ENCODE data around the gene SLC2A9. TPM values are rescaled to one million over a fixed set of nuclear protein-coding genes. Genes with fewer than 3 reads are reported as not detected.

Gene SLC2A9
- total and polyA plus RNA-seq, 2 of the 4 experiments (the other 2 are of a cell fraction): 0.72 to 2.1 TPM

- Histone ChIP-seq H3K27me3 (ENCODE audit: control insufficient read depth, insufficient read depth, low read length) (no peaks in the 10 kb centered on the region), H2AK9ac (replicated peaks; ENCODE audit: low read depth, low read length, poor library complexity) (no peak overlapping the region), H3K4me1 (ENCODE audit: control insufficient read depth, insufficient read depth, low read length) (peaks cover 28% of the 10 kb centered on the region), H2AFZ (replicated peaks; ENCODE audit: low read length, poor library complexity) (no peak overlapping the region), H3K9ac (ENCODE audit: low read depth, low read length) (no peak overlapping the region), H3K36me3 (ENCODE audit: control insufficient read depth, insufficient read depth, low read length) (no peaks in the 10 kb centered on the region), H3K27ac (ENCODE audit: insufficient read depth, low read length) (no peak overlapping the region), H2BK120ac (ENCODE audit: low read depth, low read length) (no peak overlapping the region), H3K4me3 (ENCODE audit: insufficient read depth, low read depth, low read length) (no peak overlapping the region), H3K23ac (ENCODE audit: low read depth, low read length) (no peak overlapping the region), H2BK5ac (ENCODE audit: low read depth, low read length, poor library complexity, severe bottlenecking) (no peak overlapping the region), H3K9me3 (ENCODE audit: control insufficient read depth, insufficient read depth, low read length) (no peaks in the 10 kb centered on the region), H3K18ac (ENCODE audit: low read depth, low read length) (no peak overlapping the region), H4K91ac (ENCODE audit: insufficient read depth, low read depth, low read length) (no peak overlapping the region), H3K14ac (replicated peaks; ENCODE audit: low read depth, low read length) (no peak overlapping the region), H2BK20ac (ENCODE audit: low read depth, low read length) (no peak overlapping the region), H3K4me2 (ENCODE audit: low read depth, low read length) (no peak overlapping the region), H4K8ac (ENCODE audit: low read depth in 2 of 2, low read length in 2 of 2) (no peak overlapping the region), H3K9me1 (ENCODE audit: insufficient read depth, low read length) (peaks cover 7% of the 10 kb centered on the region), H3K4ac (ENCODE audit: low read depth, low read length) (no peak overlapping the region), H4K5ac (ENCODE audit: low read depth, low read length) (no peak overlapping the region), H2BK15ac (ENCODE audit: low read depth, low read length) (no peak overlapping the region), H4K20me1 (ENCODE audit: insufficient read depth, low read length) (no peaks in the 10 kb centered on the region), H3K79me1 (ENCODE audit: low read depth in 1 of 2, low read length in 2 of 2) (no peaks in the 10 kb centered on the region), H3K56ac (ENCODE audit: extremely low read depth, insufficient read depth, low read length) (no peak overlapping the region), H2AK5ac (ENCODE audit: low read depth, low read length) (no peak overlapping the region)
- intact Hi-C loops (cut with micrococcal nuclease): no loop called here
- dilution Hi-C loops (cut with HindIII; ENCODE audit: low sequenced_read_pairs, unreplicated experiment): no loop called here
- CTCF ChIA-PET: no interaction called here
- no peak for TF ChIP-seq ELK1 (IDR thresholded peaks at IDR 0.05; ENCODE audit: borderline replicate concordance, low read depth, low read length)
- TF ChIP-seq MAFK (IDR thresholded peaks at IDR 0.05; ENCODE audit: low read depth, low read length): no peak
- TF ChIP-seq NFE2L2 (IDR thresholded peaks at IDR 0.05; ENCODE audit: low read depth, low read length): no peak
- TF ChIP-seq USF2 (IDR thresholded peaks at IDR 0.05; ENCODE audit: low read depth, low read length): no peak
- no peak for TF ChIP-seq CTCF (conservative IDR thresholded peaks at IDR 0.05; ENCODE audit: low read depth, low read length)
- no peak for TF ChIP-seq POLR2A (IDR thresholded peaks at IDR 0.05; ENCODE audit: low read depth, low read length)
- TF ChIP-seq FOS (IDR thresholded peaks at IDR 0.05; ENCODE audit: low read depth, low read length): no peak
- no peak for TF ChIP-seq RFX5 (IDR thresholded peaks at IDR 0.05; ENCODE audit: low read depth, low read length)
- BruUV-seq (replicated peaks): no TSS peak
- POLR2A ChIA-PET (ENCODE audit: unreplicated experiment): no interaction called here
- WGBS, 2 experiments (ENCODE audit: extremely low coverage in 2 of 2, insufficient read length in 1 of 2): no CpG with 5 or more reads among the region's 4 CpGs
- DNase-seq (no peak), ATAC-seq (ENCODE audit: low read depth) (no peak)
- in situ Hi-C loops (cut with MboI; ENCODE audit: low sequenced_read_pairs): no loop called here
Observed at GRCh38 chr4:10029403-10029802, 8.1 kb upstream of the SLC2A9 start.
